ENCODE measurements around the gene EFHC1.
A peak's percentile ranks its signal among the peaks of the same experiment; 100 is the strongest.

The EFHC1 gene

GRCh38 chr6:52503851-52504781, 84.0 kb downstream of the EFHC1 start:
- DNase-seq, result peak; percentile 66

- no peak for DNase-seq
These were observed 84.6 kb downstream of the EFHC1 start for GRCh38 chr6:52504782-52505136.

- no peak for DNase-seq
These were observed 85.7 kb downstream of the EFHC1 start for GRCh38 chr6:52505726-52506409.

- DNase-seq, result no peak
These were observed 86.3 kb downstream of the EFHC1 start for GRCh38 chr6:52506476-52506875.

- peak; percentile 83 for DNase-seq
These were observed 87.6 kb downstream of the EFHC1 start for GRCh38 chr6:52507557-52508260.

GRCh38 chr6:52508261-52508739, 88.2 kb downstream of the EFHC1 start:
- no peak for DNase-seq

- no peak for DNase-seq
These were observed 89.4 kb downstream of the EFHC1 start for GRCh38 chr6:52509281-52510212.

- DNase-seq, result no peak
These were observed 90.0 kb downstream of the EFHC1 start for GRCh38 chr6:52510213-52510562.

GRCh38 chr6:52511163-52511562, 91.0 kb downstream of the EFHC1 start:
- DNase-seq, result no peak

- no peak for DNase-seq
These were observed 91.5 kb downstream of the EFHC1 start for GRCh38 chr6:52511572-52512151.

- DNase-seq, result peak; percentile 81
These were observed 92.1 kb downstream of the EFHC1 start for GRCh38 chr6:52512199-52512598.

GRCh38 chr6:52513464-52513863, 93.3 kb downstream of the EFHC1 start:
- no peak for DNase-seq

- no peak for DNase-seq
These were observed 93.8 kb downstream of the EFHC1 start for GRCh38 chr6:52513896-52514295.

- peak; percentile 76 for DNase-seq
These were observed 94.4 kb downstream of the EFHC1 start for GRCh38 chr6:52514514-52514913.

GRCh38 chr6:52515219-52515960, 95.2 kb downstream of the EFHC1 start:
- peak; percentile 51 for DNase-seq

- no peak for DNase-seq
These were observed 96.1 kb downstream of the EFHC1 start for GRCh38 chr6:52516269-52516668.

- DNase-seq, result no peak
These were observed 96.8 kb downstream of the EFHC1 start for GRCh38 chr6:52516943-52517342.

GRCh38 chr6:52517502-52518278, 97.5 kb downstream of the EFHC1 start:
- DNase-seq, result peak; percentile 97

- no peak for DNase-seq
These were observed 98.3 kb downstream of the EFHC1 start for GRCh38 chr6:52518279-52518945.

GRCh38 chr6:52519618-52520017, 99.5 kb downstream of the EFHC1 start:
- DNase-seq, result no peak

All from fibroblast of upper back skin (primary cell).